OCI-LY3 (cell line): ENCODE measurements around the gene KIAA1191.

Experiments
- H2AFZ ChIP-seq: fragments of 200-600, 300-600 bp; shearing (Covaris generic); 2 replicates; pipeline ENCODE4 v1.6.0; 2014; ENCODE audit warnings: antibody characterized with exemption, low read depth, low read length
- H3K27ac ChIP-seq: fragments of 200-600, 300-600 bp; sonication (generic); 2 replicates; pipeline ENCODE4 v1.5.1; 2014; ENCODE audit warnings: mild to moderate bottlenecking, low read length, moderate library complexity, mixed read lengths
- H3K27me3 ChIP-seq: fragments of 200-600, 300-600 bp; sonication (generic); 2 replicates; pipeline ENCODE4 v1.6.1; 2014; ENCODE audit warnings: low read depth, low read length, mixed read lengths
- H3K36me3 ChIP-seq: fragments of 200-600, 300-600 bp; sonication (generic); replicated peaks from 2 replicates; pipeline ENCODE3; 2014; ENCODE audit warnings: low read depth, low read length, mixed read lengths
- H3K4me1 ChIP-seq: fragments of 300-600, 200-600 bp; sonication (generic); 2 replicates; pipeline ENCODE4 v1.6.1; 2014; ENCODE audit warnings: low read length, mixed read lengths
- H3K4me2 ChIP-seq: fragments of 200-600, 300-600 bp; sonication (generic); 2 replicates; pipeline ENCODE4 v1.6.1; 2014; ENCODE audit warnings: low read length, mixed read lengths
- H3K4me3 ChIP-seq: fragments of 300-600, 200-600 bp; sonication (generic); 2 replicates; pipeline ENCODE4 v1.5.1; 2014; ENCODE audit warnings: antibody characterized with exemption, mild to moderate bottlenecking, low read length, moderate library complexity
- H3K79me2 ChIP-seq: fragments of 300-600, 200-600 bp; shearing (Covaris generic); 2 replicates; pipeline ENCODE4 v1.6.1; 2014; ENCODE audit warnings: mild to moderate bottlenecking, low read length, mixed read lengths
- H3K9ac ChIP-seq: fragments of 300-600, 200-600 bp; shearing (Covaris generic); 2 replicates; pipeline ENCODE4 v1.6.0; 2014; ENCODE audit warnings: mild to moderate bottlenecking, low read length, moderate library complexity
- H3K9me3 ChIP-seq: fragments of 200-600, 300-600 bp; shearing (Covaris generic); 2 replicates; pipeline ENCODE4 v1.6.1; 2014; ENCODE audit warnings: low read length, mixed read lengths; ENCODE audit not compliant: insufficient read depth
- H4K20me1 ChIP-seq: fragments of 200-600, 300-600 bp; sonication (generic); 2 replicates; pipeline ENCODE4 v1.6.1; 2016; ENCODE audit warnings: low read length, mixed read lengths; ENCODE audit not compliant: insufficient read depth
- EZH2phosphoT487 ChIP-seq: fragments of 200-600 bp; shearing (Covaris generic); IDR thresholded peaks from 2 replicates; pipeline ENCODE4 v1.6.1; 2018; ENCODE audit warnings: antibody characterized with exemption, mixed run types, low read depth
- TF ChIP-seq, protein P1 (sequence below): fragments of 200-600, 300-600 bp; sonication (generic); IDR thresholded peaks from 2 replicates; pipeline ENCODE4 v1.5.1; 2014; ENCODE audit warnings: antibody characterized with exemption, low read length, low read depth

KIAA1191 gene

DNA sequence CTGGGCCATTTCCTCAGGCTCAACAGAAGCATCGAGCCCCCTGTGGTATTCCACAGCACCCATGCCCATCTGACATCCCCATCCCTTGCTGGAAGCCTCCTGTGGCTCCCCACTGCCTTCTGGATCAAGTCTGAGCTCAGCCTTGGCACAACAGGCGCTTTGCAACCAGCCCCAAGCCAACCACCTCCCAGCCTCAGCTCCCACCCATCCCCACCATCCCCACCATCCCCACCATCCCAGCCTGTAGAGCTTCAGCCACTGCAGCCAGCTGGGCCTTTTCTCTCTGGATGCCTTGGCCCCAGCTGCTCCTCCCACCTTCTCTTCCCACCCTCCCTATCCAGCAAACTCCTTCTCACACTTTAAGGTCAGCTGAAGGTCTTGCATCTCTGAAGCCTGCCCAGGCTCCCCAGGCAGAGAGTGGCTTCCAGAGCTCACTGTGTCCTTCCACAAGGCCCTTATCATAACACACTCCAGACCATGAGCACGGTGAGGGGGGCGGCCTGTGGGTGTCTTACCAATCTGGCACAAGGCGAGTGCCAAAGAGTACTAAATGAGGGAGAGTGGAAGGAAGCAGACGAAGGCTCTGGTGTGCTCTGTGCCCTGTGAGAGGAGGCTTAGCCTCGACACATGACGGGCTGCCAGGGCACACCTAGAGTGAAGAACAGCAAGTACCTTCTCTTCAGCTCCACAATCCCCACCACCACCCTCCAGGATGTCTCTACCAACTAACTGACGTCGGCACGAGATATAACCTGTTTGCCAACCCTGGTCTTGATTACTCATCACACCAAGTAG is 33.5 kb upstream of the KIAA1191 start:
- Histone ChIP-seq H3K27me3 (no peaks in the 10 kb centered on the region), H3K9me3 (no peaks in the 10 kb centered on the region), H3K27ac (no peak overlapping the region), H2AFZ (no peak overlapping the region), H3K79me2 (peaks cover 11% of the 10 kb centered on the region), H3K4me2 (no peak overlapping the region), H3K9ac (no peak overlapping the region), H3K36me3 (peaks cover 16% of the 10 kb centered on the region), H3K4me3 (no peak overlapping the region), H3K4me1 (no peaks in the 10 kb centered on the region), H4K20me1 (no peaks in the 10 kb centered on the region)
- TF ChIP-seq EZH2phosphoT487: no peak
- TF ChIP-seq, protein P1, sequence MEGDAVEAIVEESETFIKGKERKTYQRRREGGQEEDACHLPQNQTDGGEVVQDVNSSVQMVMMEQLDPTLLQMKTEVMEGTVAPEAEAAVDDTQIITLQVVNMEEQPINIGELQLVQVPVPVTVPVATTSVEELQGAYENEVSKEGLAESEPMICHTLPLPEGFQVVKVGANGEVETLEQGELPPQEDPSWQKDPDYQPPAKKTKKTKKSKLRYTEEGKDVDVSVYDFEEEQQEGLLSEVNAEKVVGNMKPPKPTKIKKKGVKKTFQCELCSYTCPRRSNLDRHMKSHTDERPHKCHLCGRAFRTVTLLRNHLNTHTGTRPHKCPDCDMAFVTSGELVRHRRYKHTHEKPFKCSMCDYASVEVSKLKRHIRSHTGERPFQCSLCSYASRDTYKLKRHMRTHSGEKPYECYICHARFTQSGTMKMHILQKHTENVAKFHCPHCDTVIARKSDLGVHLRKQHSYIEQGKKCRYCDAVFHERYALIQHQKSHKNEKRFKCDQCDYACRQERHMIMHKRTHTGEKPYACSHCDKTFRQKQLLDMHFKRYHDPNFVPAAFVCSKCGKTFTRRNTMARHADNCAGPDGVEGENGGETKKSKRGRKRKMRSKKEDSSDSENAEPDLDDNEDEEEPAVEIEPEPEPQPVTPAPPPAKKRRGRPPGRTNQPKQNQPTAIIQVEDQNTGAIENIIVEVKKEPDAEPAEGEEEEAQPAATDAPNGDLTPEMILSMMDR: no peak

GRCh38 chr5:176394096-176394495 is 32.5 kb upstream of the KIAA1191 start:
- H3K79me2 ChIP-seq: peaks cover 21% of the 10 kb centered on the region
- peaks cover 17% of the 10 kb centered on the region for H3K36me3 ChIP-seq
- H3K27ac ChIP-seq: no peak overlapping the region
- no peak overlapping the region for H3K4me2 ChIP-seq
- no peak overlapping the region for H3K4me3 ChIP-seq
- H2AFZ ChIP-seq: no peak overlapping the region
- H4K20me1 ChIP-seq: no peaks in the 10 kb centered on the region
- H3K9me3 ChIP-seq: no peaks in the 10 kb centered on the region
- no peaks in the 10 kb centered on the region for H3K4me1 ChIP-seq
- no peaks in the 10 kb centered on the region for H3K27me3 ChIP-seq
- TF ChIP-seq EZH2phosphoT487: no peak
- TF ChIP-seq, protein P1: no peak
- H3K9ac ChIP-seq: no peak overlapping the region

DNA sequence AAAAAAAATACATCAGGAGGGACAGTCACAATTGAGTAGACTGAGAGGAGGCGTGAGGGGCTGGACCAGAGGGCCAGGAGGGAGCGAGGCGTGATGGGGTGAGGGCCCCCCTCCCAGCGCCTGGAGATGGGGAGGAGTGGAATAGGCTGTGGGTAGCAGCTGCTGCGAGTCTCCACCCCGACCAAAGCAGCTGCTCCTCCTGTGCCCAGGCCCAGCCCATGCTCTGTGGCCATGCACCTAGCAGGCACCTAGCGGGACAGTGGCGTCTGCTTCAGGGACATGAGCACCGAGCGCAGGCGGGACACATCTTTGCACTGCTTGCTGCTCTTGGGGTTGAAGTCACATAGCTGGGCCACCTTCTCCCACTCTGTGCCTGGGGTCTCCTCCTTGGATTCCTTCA is 31.0 kb upstream of the KIAA1191 start:
- Histone ChIP-seq H3K9ac (no peak overlapping the region), H3K79me2 (peaks cover 31% of the 10 kb centered on the region), H3K27me3 (no peaks in the 10 kb centered on the region), H3K36me3 (peaks cover 20% of the 10 kb centered on the region), H3K27ac (no peak overlapping the region), H2AFZ (no peak overlapping the region), H4K20me1 (no peaks in the 10 kb centered on the region), H3K4me3 (no peak overlapping the region), H3K9me3 (no peaks in the 10 kb centered on the region), H3K4me1 (no peaks in the 10 kb centered on the region), H3K4me2 (no peak overlapping the region)
- TF ChIP-seq, protein P1: no peak
- no peak for TF ChIP-seq EZH2phosphoT487

DNA sequence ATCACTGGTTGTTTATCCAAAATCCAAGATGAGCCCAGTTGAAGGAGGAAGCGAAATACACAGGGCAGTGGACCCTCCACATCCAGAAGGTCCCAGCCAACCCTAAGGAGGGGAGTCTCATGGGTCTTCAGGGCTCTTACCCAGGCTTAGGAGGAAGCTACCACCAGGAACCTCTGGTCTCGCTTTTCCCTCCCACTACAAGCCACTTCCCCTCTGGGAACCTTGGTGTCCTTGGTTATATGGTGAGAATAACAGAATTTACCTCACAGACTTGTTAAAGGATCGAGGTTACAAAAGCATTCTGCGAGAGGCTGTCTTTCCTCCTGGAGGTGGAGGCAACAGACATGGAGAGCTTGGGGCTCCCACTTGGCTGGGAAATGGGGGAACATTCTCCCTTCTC is 30.4 kb upstream of the KIAA1191 start:
- Histone ChIP-seq H2AFZ (no peak overlapping the region), H3K79me2 (peaks cover 36% of the 10 kb centered on the region), H3K4me3 (no peak overlapping the region), H3K9me3 (no peaks in the 10 kb centered on the region), H3K9ac (no peak overlapping the region), H3K4me2 (no peak overlapping the region), H4K20me1 (no peaks in the 10 kb centered on the region), H3K27ac (no peak overlapping the region), H3K27me3 (no peaks in the 10 kb centered on the region), H3K36me3 (peaks cover 23% of the 10 kb centered on the region), H3K4me1 (peaks cover 5% of the 10 kb centered on the region)
- TF ChIP-seq EZH2phosphoT487: no peak
- TF ChIP-seq, protein P1: no peak
